Osteoblast (primary cell): Measurements from ENCODE around the gene LANCL2. TPM values are rescaled to one million over a fixed set of nuclear protein-coding genes. Genes with fewer than 3 reads are reported as not detected.
"Not testable (repeated sequence)": the region's sequence is repeated elsewhere in the genome, so short reads cannot be mapped to it uniquely, and the experiment has no call there.

Experiments
- DNase-seq: peaks from one replicate; pipeline ENCODE4 v3.0.0; 2011; ENCODE audit warnings: low spot score, mixed read lengths; ENCODE audit not compliant: insufficient read length; ENCODE audit errors: missing footprints
- H2AFZ ChIP-seq: 2 replicates; pipeline ENCODE4 v1.6.0; 2011; ENCODE audit warnings: mild to moderate bottlenecking, low read length
- H3K27ac ChIP-seq: 2 replicates; pipeline ENCODE4 v1.5.1; 2011; ENCODE audit warnings: mild to moderate bottlenecking, low read depth, low read length, moderate library complexity
- H3K27me3 ChIP-seq: 2 replicates; pipeline ENCODE4 v1.6.0; 2012; ENCODE audit warnings: mild to moderate bottlenecking, control low read depth, inconsistent platforms, low read length, moderate library complexity; ENCODE audit not compliant: insufficient read depth
- H3K36me3 ChIP-seq: 2 replicates; pipeline ENCODE4 v1.5.1; 2011; ENCODE audit warnings: mild to moderate bottlenecking, low read length, control low read depth, moderate library complexity; ENCODE audit not compliant: insufficient read depth
- H3K4me1 ChIP-seq: 2 replicates; pipeline ENCODE4 v1.5.1; 2011; ENCODE audit warnings: mild to moderate bottlenecking, low read length, control low read depth, moderate library complexity; ENCODE audit not compliant: insufficient read depth
- H3K4me2 ChIP-seq: 2 replicates; pipeline ENCODE4 v1.6.0; 2011; ENCODE audit warnings: mild to moderate bottlenecking, low read length; ENCODE audit not compliant: insufficient read depth
- H3K4me3 ChIP-seq: fragments of 200-600 bp; sonication (generic); 3 replicates; pipeline ENCODE4 v1.5.1; 2012; ENCODE audit warnings: mild to moderate bottlenecking, low read length, inconsistent platforms; ENCODE audit not compliant: insufficient read depth
- H3K79me2 ChIP-seq: 2 replicates; pipeline ENCODE4 v1.6.0; 2012; ENCODE audit warnings: mild to moderate bottlenecking, low read length, control low read depth, inconsistent platforms; ENCODE audit not compliant: insufficient read depth
- H3K9me3 ChIP-seq: 2 replicates; pipeline ENCODE4 v1.5.1; 2011; ENCODE audit warnings: low read depth, low read length, control low read depth
- H4K20me1 ChIP-seq: 2 replicates; pipeline ENCODE4 v1.6.0; 2012; ENCODE audit warnings: mild to moderate bottlenecking, low read length, control low read depth; ENCODE audit not compliant: insufficient read depth
- total RNA-seq: library from RNA; depleted of rRNA; stranded (reverse); fragments of >200 nt; gene quantifications from 2 replicates; pipeline ENCODE4 v1.2.3, GENCODE V29; 2012
- TF ChIP-seq, protein P1 (sequence below): IDR thresholded peaks from 2 replicates; pipeline ENCODE4 v1.5.1; 2011; ENCODE audit warnings: mild to moderate bottlenecking, low read depth, low read length, moderate library complexity; ENCODE audit errors: extremely low read depth

The LANCL2 gene
- total RNA-seq, 1 donor: 19.2 TPM

DNA sequence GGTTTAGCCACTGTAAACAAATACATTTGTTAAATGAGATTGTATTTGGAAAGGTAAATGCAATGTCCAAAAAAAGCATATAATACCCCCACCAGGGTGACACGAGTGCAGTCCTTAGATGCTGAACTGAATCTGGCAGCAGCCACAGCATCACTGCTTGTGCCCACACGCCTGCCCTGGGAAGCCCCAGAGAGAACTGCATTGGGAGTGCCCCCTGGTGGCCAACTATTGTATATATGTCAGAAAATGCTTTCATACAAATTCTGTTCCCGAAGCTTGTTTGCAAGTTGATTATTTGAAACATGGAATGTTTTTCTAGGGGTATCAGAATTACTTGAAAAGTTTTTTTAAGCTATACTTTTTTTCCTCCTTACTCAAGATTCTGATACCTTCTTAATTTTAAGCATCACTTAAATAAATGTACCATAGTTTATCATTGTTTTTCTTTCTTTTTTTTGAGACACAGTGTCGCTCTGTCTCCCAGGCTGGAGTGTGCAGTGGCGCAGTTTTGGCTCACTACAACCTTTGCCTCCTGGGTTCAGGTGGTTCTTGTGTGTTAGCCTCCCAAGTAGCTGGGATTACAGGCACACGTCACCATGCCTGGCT is 50.1 kb downstream of the LANCL2 start:
- Histone ChIP-seq H3K4me3 (no peak overlapping the region), H2AFZ (peak overlapping the region; percentile 15), H3K4me2 (no peak overlapping the region), H3K79me2 (no peaks in the 10 kb centered on the region), H4K20me1 (no peaks in the 10 kb centered on the region), H3K9me3 (no peaks in the 10 kb centered on the region), H3K36me3 (no peaks in the 10 kb centered on the region), H3K27ac (no peak overlapping the region), H3K4me1 (peaks cover 3% of the 10 kb centered on the region), H3K27me3 (no peaks in the 10 kb centered on the region)
- DNase-seq: peak; percentile 96
- TF ChIP-seq, protein P1, sequence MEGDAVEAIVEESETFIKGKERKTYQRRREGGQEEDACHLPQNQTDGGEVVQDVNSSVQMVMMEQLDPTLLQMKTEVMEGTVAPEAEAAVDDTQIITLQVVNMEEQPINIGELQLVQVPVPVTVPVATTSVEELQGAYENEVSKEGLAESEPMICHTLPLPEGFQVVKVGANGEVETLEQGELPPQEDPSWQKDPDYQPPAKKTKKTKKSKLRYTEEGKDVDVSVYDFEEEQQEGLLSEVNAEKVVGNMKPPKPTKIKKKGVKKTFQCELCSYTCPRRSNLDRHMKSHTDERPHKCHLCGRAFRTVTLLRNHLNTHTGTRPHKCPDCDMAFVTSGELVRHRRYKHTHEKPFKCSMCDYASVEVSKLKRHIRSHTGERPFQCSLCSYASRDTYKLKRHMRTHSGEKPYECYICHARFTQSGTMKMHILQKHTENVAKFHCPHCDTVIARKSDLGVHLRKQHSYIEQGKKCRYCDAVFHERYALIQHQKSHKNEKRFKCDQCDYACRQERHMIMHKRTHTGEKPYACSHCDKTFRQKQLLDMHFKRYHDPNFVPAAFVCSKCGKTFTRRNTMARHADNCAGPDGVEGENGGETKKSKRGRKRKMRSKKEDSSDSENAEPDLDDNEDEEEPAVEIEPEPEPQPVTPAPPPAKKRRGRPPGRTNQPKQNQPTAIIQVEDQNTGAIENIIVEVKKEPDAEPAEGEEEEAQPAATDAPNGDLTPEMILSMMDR: peak; percentile 87

DNA sequence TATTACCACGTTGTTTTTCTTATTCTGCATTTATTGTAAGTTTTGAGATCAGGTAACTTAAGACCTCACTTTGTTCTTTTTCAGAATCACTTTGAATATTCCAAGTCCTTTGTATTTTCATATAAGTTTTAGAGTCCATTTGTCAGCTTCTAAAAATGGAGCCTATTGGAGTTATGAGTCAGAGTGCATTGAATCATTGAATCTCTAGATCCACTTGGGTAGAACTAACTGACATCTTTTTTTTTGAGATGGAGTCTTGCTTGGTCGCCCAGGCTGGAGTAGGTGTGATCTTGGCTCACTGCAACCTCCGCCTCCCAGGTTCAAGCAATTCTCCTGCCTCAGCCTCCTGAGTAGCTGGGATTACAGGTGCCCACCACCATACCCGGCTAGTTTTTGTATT is 52.3 kb downstream of the LANCL2 start:
- not testable (repeated sequence) for DNase-seq, H3K4me2 ChIP-seq

DNA sequence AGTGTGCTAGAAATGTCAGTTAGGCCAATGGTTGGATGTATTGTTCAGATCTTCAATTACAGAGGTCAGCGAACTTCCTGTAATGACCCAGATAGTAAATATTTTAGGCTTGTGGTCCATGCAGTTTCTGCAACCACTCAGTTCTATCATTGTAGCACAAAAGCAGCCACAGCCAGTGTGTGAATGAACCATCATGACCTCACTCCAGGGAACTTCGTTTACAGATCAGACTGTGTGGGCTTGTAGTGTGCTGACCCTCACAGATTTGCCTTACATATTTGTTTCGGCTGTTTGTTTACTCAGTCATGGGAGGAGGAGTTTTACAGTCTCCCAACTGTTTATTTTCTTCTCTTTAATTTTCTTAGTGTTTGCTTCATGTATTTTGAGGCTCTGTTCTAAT is 55.4 kb downstream of the LANCL2 start:
- H4K20me1 ChIP-seq: peaks cover 2% of the 10 kb centered on the region
- no peak overlapping the region for H3K4me2 ChIP-seq
- no peak overlapping the region for H3K27ac ChIP-seq
- no peaks in the 10 kb centered on the region for H3K9me3 ChIP-seq
- no peak overlapping the region for H2AFZ ChIP-seq
- no peaks in the 10 kb centered on the region for H3K36me3 ChIP-seq
- no peak for DNase-seq
- no peak overlapping the region for H3K4me3 ChIP-seq
- peaks cover 19% of the 10 kb centered on the region for H3K4me1 ChIP-seq
- TF ChIP-seq, protein P1: no peak
- no peaks in the 10 kb centered on the region for H3K27me3 ChIP-seq
- H3K79me2 ChIP-seq: no peaks in the 10 kb centered on the region

More for the DNA sequence above, 52.3 kb downstream of the LANCL2 start:
- H3K27ac ChIP-seq, H3K4me3 ChIP-seq, H2AFZ ChIP-seq, H3K79me2 ChIP-seq, H3K27me3 ChIP-seq, H4K20me1 ChIP-seq, H3K36me3 ChIP-seq, H3K4me1 ChIP-seq, H3K9me3 ChIP-seq: not testable (repeated sequence)

DNA sequence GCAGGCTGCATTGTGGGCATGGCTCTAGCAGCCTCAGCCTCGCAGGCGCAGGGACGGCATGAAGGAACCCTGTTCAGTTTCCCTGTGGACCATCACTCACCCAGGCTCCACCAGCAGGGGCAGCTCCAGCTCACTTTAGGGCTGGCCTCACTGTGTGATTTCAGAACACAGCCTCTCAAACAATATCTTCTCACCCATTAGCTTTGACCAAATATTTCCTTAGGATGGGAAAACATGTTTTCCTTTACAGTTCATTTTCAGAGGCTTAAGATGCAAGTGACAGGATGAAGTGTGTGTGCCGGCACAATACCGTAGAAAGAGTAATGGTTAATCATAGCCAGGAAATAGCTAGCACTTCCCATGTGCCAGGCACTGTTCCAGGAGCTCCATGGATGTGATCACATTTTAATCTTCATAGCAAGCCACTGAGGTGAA is 58.2 kb downstream of the LANCL2 start:
- TF ChIP-seq, protein P1: peak; percentile 32
- Histone ChIP-seq H3K4me1 (peaks cover 19% of the 10 kb centered on the region), H3K27ac (no peak overlapping the region), H3K27me3 (no peaks in the 10 kb centered on the region), H3K79me2 (no peaks in the 10 kb centered on the region), H3K4me3 (no peak overlapping the region), H3K36me3 (no peaks in the 10 kb centered on the region), H3K9me3 (no peaks in the 10 kb centered on the region), H2AFZ (no peak overlapping the region), H4K20me1 (peaks cover 2% of the 10 kb centered on the region), H3K4me2 (no peak overlapping the region)
- DNase-seq: no peak
